Common myeloid progenitor, CD34-positive (primary cell): ENCODE measurements around the gene PAFAH2.

Source experiments
- CTCF ChIA-PET: fragments of 350-600 bp; sonication (Branson Sonifier 250); formaldehyde crosslinking; loops from one replicate; lab custom pipeline; 2021; ENCODE audit warnings: antibody characterized with exemption; lab: Charles Lee
- POLR2A ChIA-PET: fragments of 350-600 bp; sonication (Branson Sonifier 250); formaldehyde crosslinking; loops from one replicate; lab custom pipeline; 2021; ENCODE audit warnings: antibody characterized with exemption; lab: Charles Lee
- DNase-seq, 3 donors: peaks; one replicate each; pipeline versions ENCODE4 v3.0.0 to v3.0.0-alpha.2; 2013
- H3K27ac ChIP-seq, 2 experiments: 1 replicate in 1 of 2; 2 replicates in 1 of 2; pipeline ENCODE4 v1.7.0; 2013; ENCODE audit warnings: inconsistent platforms in 2 of 2, low read length in 2 of 2, mild to moderate bottlenecking in 2 of 2, low read depth in 1 of 2, moderate library complexity in 1 of 2; ENCODE audit not compliant: severe bottlenecking in 2 of 2, insufficient read depth in 1 of 2, poor library complexity in 1 of 2
- H3K27me3 ChIP-seq, 5 experiments: replicated peaks in 2 of 5; 1 replicate in 3 of 5; 2 replicates in 2 of 5; pipeline versions ENCODE4 v1.6.1 to v1.7.0; 2013; ENCODE audit warnings: low read length in 4 of 5, mild to moderate bottlenecking in 2 of 5, moderate library complexity in 2 of 5, inconsistent platforms in 1 of 5; ENCODE audit not compliant: insufficient read depth in 5 of 5, control insufficient read depth in 4 of 5
- H3K36me3 ChIP-seq, 4 experiments: 1 replicate in 2 of 4; 2 replicates in 2 of 4; pipeline versions ENCODE4 v1.6.1 to v1.7.0; 2013; ENCODE audit warnings: low read length in 3 of 4, control low read depth in 1 of 4, mild to moderate bottlenecking in 1 of 4; ENCODE audit not compliant: control insufficient read depth in 4 of 4, insufficient read depth in 4 of 4
- H3K4me1 ChIP-seq, 4 experiments: 1 replicate in 3 of 4; 2 replicates in 1 of 4; pipeline versions ENCODE4 v1.6.1 to v1.7.1; 2013; ENCODE audit warnings: low read length in 3 of 4, mild to moderate bottlenecking in 3 of 4, control low read depth in 1 of 4, inconsistent platforms in 1 of 4, moderate library complexity in 1 of 4; ENCODE audit not compliant: control insufficient read depth in 4 of 4, insufficient read depth in 4 of 4; ENCODE audit errors: control extremely low read depth in 1 of 4
- H3K4me3 ChIP-seq, 7 experiments: 1 replicate in 4 of 7; 2 replicates in 3 of 7; pipeline versions ENCODE4 v1.5.1 to v1.7.0; 2013; ENCODE audit warnings: mild to moderate bottlenecking in 7 of 7, low read length in 6 of 7, moderate library complexity in 6 of 7, inconsistent platforms in 2 of 7, low read depth in 2 of 7, control low read depth in 1 of 7; ENCODE audit not compliant: insufficient read depth in 4 of 7, control insufficient read depth in 1 of 7; ENCODE audit errors: extremely low read depth in 1 of 7
- H3K9me3 ChIP-seq, 5 experiments: 1 replicate in 4 of 5; 2 replicates in 1 of 5; pipeline versions ENCODE4 v1.6.1 to v1.7.1; 2013; ENCODE audit warnings: low read length in 4 of 5, mild to moderate bottlenecking in 2 of 5, inconsistent platforms in 1 of 5, low read depth in 1 of 5, moderate library complexity in 1 of 5; ENCODE audit not compliant: control insufficient read depth in 4 of 5, insufficient read depth in 2 of 5; ENCODE audit errors: control extremely low read depth in 1 of 5
- WGBS: methylation state at CpG from one replicate; pipeline ENCODE4 v1.1.5; 2013; ENCODE audit not compliant: insufficient coverage; 5-methylcytosine and 5-hydroxymethylcytosine counted together

The PAFAH2 gene

DNA sequence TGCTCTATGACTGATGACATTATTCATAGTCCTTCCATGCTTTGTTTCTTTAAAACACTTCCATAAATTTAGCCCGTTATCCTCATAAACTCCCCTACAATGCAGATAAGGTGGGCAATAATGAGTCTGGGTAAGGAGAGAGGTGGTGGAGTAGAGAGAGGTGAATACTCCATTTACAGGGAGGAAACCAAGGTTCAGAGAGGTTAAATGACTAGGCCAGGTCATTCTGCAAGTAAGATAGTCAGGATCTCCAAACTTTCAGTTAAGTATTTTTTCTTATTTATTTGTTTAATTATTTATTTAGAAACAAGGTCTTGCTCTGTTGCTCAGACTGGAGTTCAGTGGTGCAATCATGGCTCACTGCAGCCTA lies 26.1 kb downstream of the PAFAH2 start:
- no CpG with 5 or more reads among the region's 1 CpG for WGBS
- CTCF ChIA-PET, result interaction anchor here (0.7 to 2.7 kb wide), 9 partner anchors 11 to 140 kb away, joined by 3 to 15 read pairs (median 4); partner anchors contain the start of genes PAFAH2 and STMN1
- no peaks in the 10 kb centered on the region for H3K27me3 ChIP-seq
- peaks cover 4 to 58% (median 36%) of the 10 kb centered on the region in 4 experiments for H3K36me3 ChIP-seq
- H3K4me3 ChIP-seq, result peak overlapping the region in 1 of 7 experiments; percentile 4
- no peak for DNase-seq
- peak overlapping the region; percentile 41 to 42 for H3K27ac ChIP-seq
- POLR2A ChIA-PET, result no interaction called here
- H3K9me3 ChIP-seq, result no peaks in the 10 kb centered on the region
- H3K4me1 ChIP-seq, result peaks cover 9 to 28% (median 19%) of the 10 kb centered on the region in 4 experiments

DNA sequence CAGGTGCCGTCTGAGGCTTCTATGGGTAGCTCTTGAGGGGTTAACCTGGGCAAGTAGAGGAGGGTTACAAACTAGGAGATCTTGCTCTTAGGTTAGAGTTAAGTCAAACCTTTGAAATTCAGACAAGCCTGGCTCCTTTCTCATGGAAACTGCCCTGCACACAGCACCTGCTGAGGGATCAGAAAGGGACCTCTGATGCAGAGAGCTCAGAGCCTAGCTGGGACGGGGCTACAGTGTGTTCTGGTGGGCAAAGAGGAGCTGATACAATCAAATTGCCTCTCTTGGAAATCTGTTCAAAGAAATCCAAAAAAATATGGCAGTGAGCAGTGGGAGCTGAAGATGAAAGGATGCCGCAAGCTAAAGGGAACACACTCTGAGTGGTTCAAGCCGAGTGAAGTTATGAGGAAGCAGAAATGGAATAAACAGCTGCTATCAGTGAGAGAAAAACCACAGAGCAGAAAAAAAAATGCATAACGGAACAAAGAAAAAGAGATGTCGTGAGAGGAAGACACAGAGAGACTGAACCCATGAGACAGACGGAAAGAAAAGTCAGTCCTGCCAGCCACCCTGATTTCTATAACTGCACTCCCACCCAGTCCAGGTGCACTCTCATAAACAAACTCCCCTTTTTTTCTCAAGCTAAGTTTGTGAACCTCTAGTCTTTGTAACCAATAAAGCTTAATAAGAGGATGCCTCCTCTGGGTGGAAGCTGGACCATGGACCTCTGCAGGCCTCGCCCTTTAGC lies 26.6 kb downstream of the PAFAH2 start:
- Histone ChIP-seq H3K9me3 (no peaks in the 10 kb centered on the region), H3K27me3 (no peaks in the 10 kb centered on the region), H3K36me3 (peaks cover 4 to 55% (median 32%) of the 10 kb centered on the region in 4 experiments), H3K4me3 (peak overlapping the region in 2 of 7 experiments; percentile 4 to 10), H3K4me1 (peaks cover 9 to 28% (median 19%) of the 10 kb centered on the region in 4 experiments), H3K27ac (peak overlapping the region; percentile 41 to 42)
- ChIA-PET CTCF (interaction anchor here (0.7 to 2.7 kb wide), 9 partner anchors 10 to 140 kb away, joined by 3 to 15 read pairs (median 4); partner anchors contain the start of genes PAFAH2 and STMN1), POLR2A (interaction anchor here (1.1 kb wide), 1 partner anchor 37 kb away, joined by 4 read pairs; no protein-coding TSS in a partner anchor)
- 21% methylated on average over 6 of the region's 8 CpGs for WGBS
- DNase-seq, result peak; percentile 57 to 90 (median 90)

DNA sequence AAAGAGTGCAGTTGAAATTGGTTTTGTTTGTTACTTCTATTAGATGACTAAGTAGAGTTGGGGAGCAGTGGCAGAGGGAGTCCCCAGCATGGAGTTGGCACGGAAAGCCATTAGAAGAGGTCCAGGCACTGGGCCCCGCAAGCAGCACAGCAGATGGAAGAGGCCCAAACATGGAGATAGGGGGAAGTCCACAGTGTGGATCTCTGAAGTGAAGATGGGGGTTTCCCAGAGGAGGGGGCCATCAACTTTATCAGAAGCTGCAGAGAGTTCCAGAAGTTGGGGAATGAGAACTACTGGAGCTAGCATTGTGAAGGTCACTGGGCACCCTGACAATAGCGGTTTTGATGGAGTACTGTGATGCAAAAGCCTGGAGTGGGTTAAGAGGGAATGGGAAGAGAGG lies 30.6 kb downstream of the PAFAH2 start:
- CTCF ChIA-PET, result interaction anchor here (0.9 kb wide), 1 partner anchor 10 kb away, joined by 3 read pairs; no protein-coding TSS in a partner anchor
- no peaks in the 10 kb centered on the region for H3K9me3 ChIP-seq
- DNase-seq, result no peak
- POLR2A ChIA-PET, result no interaction called here
- WGBS, result 88% methylated on average over 3 of the region's 3 CpGs
- H3K4me1 ChIP-seq, result peaks cover 9 to 21% (median 19%) of the 10 kb centered on the region in 4 experiments
- no peak overlapping the region for H3K27ac ChIP-seq
- peaks cover 2 to 43% (median 17%) of the 10 kb centered on the region in 4 experiments for H3K36me3 ChIP-seq
- no peak overlapping the region for H3K4me3 ChIP-seq
- H3K27me3 ChIP-seq, result no peaks in the 10 kb centered on the region

DNA sequence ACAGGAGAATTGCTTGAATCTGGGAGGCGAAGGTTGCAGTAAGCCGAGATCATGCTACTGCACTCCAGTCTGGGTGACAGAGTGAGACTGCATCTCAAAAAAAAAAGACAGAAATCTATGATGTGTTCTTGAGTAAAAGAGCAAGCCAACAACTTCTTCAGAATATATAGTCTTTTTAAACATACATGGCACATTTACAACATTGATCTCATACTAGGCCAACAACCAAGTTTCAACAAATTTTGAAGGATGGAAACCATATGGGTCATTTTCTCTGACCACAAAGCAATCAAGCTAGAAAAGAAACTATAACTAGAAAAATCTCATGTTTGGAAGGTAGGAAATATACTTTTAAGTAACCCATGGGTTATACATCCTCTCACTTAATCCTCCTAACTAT lies 38.3 kb downstream of the PAFAH2 start:
- no peak overlapping the region for H3K27ac ChIP-seq
- H3K9me3 ChIP-seq, result peaks cover 0 to 5% (median 4%) of the 10 kb centered on the region in 5 experiments
- H3K27me3 ChIP-seq, result no peaks in the 10 kb centered on the region
- no peak for DNase-seq
- H3K4me3 ChIP-seq, result no peak overlapping the region
- CTCF ChIA-PET, result no interaction called here
- H3K4me1 ChIP-seq, result peaks cover 0 to 3% (median 0%) of the 10 kb centered on the region in 4 experiments
- H3K36me3 ChIP-seq, result peaks cover 5 to 56% (median 28%) of the 10 kb centered on the region in 4 experiments
- POLR2A ChIA-PET, result no interaction called here
- WGBS, result no CpG with 5 or more reads among the region's 2 CpGs

DNA sequence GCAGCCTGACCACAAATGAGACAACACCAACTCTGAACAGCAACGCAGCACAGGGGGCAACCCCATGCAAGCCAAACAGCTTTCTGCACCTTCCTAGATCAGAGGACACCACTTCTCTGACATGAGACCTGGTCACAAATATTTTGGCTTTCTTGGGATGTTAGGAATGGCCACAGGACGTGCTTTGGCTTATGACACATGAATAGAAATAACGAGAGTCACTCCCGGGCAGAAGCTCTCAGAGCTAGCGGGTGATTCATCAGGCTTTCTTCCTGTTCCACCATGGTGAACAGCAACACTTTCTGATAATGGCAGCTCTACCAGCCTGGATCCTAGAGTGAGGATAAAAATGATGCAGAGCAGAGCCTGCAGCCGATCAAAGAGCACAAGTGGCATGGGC lies 39.4 kb downstream of the PAFAH2 start:
- ChIA-PET CTCF (interaction anchor here (1.2 kb wide), 1 partner anchor 62 kb away, joined by 3 read pairs; no protein-coding TSS in a partner anchor), POLR2A (no interaction called here)
- H3K4me3 ChIP-seq, result no peak overlapping the region
- H3K36me3 ChIP-seq, result peaks cover 5 to 52% (median 24%) of the 10 kb centered on the region in 4 experiments
- WGBS, result 100% methylated on average over 5 of the region's 6 CpGs
- no peak for DNase-seq
- H3K27ac ChIP-seq, result no peak overlapping the region
- no peaks in the 10 kb centered on the region for H3K27me3 ChIP-seq
- peaks cover 0 to 5% (median 4%) of the 10 kb centered on the region in 5 experiments for H3K9me3 ChIP-seq
- H3K4me1 ChIP-seq, result peaks cover 0 to 4% (median 0%) of the 10 kb centered on the region in 4 experiments

DNA sequence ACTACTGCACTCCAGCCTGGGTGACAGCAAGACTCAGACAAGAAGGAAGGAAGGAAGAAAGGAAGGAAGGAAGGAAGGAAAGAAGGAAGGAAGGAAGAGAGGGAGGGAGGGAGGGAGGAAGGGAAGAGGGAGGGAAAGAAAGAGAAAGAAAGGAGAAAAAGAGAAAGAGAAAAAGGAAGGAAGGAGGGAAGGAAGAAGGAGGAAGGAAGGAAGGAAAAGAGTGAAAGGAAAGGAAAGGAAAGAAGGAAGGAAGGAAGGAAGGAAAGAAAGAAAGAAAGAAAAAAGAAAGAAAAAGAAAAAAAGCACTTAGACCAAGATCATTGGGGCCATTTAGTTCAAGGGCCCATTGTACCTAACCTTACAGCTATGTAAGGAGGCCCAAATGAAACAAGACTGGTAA lies 42.3 kb downstream of the PAFAH2 start:
- peaks cover 0 to 26% (median 14%) of the 10 kb centered on the region in 4 experiments for H3K36me3 ChIP-seq
- no peaks in the 10 kb centered on the region for H3K27me3 ChIP-seq
- no peak overlapping the region for H3K27ac ChIP-seq
- ChIA-PET CTCF (interaction anchor here (1.1 to 2.1 kb wide), 3 partner anchors 13 to 60 kb away, joined by 4 to 5 read pairs (median 4); partner anchors contain the start of gene PAFAH2), POLR2A (no interaction called here)
- DNase-seq, result no peak
- peaks cover 0 to 4% (median 0%) of the 10 kb centered on the region in 4 experiments for H3K4me1 ChIP-seq
- H3K9me3 ChIP-seq, result peaks cover 0 to 5% (median 4%) of the 10 kb centered on the region in 5 experiments
- H3K4me3 ChIP-seq, result no peak overlapping the region
